HepG2 (cell line): ENCODE data around the gene NBR1. TPM values are rescaled to one million over a fixed set of nuclear protein-coding genes. Genes with fewer than 3 reads are reported as not detected.

Experiments used
- ARHGAP35 ChIP-seq: sonication (generic); formaldehyde crosslinking; IDR thresholded peaks from 2 replicates; pipeline ENCODE4 v1.9.0; 2022; ENCODE audit warnings: mild to moderate bottlenecking, inconsistent platforms, moderate library complexity, missing genetic modification reagents, borderline replicate concordance
- ARID5B ChIP-seq: IDR thresholded peaks from 2 replicates; pipeline ENCODE4 v1.4.0; 2020; ENCODE audit warnings: mild to moderate bottlenecking, missing genetic modification reagents
- ATF7 ChIP-seq, 2 experiments: fragments of 450-650 bp in 1 of 2; sonication (generic) in 1 of 2; formaldehyde crosslinking in 1 of 2; IDR thresholded peaks; 2 replicates each; pipeline versions ENCODE4 v1.4.0 to v1.6.1; 2016 to 2020; ENCODE audit warnings: antibody characterized with exemption in 1 of 2, mild to moderate bottlenecking in 1 of 2, missing genetic modification reagents in 1 of 2
- CBX1 ChIP-seq: IDR thresholded peaks from one replicate; pipeline ENCODE4 v1.6.1; 2016; ENCODE audit warnings: antibody characterized with exemption, low read depth
- NCOA2 ChIP-seq: sonication (generic); formaldehyde crosslinking; IDR thresholded peaks from 2 replicates; pipeline ENCODE4 v1.8.0; 2022; ENCODE audit warnings: inconsistent platforms
- NFKBIZ ChIP-seq: IDR thresholded peaks from 2 replicates; pipeline ENCODE4 v1.6.1; 2018; ENCODE audit warnings: missing genetic modification reagents, missing compliant biosample characterization
- NPAS2 ChIP-seq: sonication (generic); formaldehyde crosslinking; IDR thresholded peaks from 2 replicates; pipeline ENCODE4 v1.8.0; 2022; ENCODE audit warnings: mild to moderate bottlenecking, missing genetic modification reagents, borderline replicate concordance
- RERE ChIP-seq: IDR thresholded peaks from 2 replicates; pipeline ENCODE4 v1.6.1; 2016; ENCODE audit warnings: low read depth, missing genetic modification reagents, missing compliant biosample characterization
- SALL2 ChIP-seq: sonication (generic); formaldehyde crosslinking; IDR thresholded peaks from 2 replicates; pipeline ENCODE4 v1.8.1; 2023; ENCODE audit warnings: mild to moderate bottlenecking, missing genetic modification reagents, inconsistent platforms
- SMAD1 ChIP-seq: sonication (generic); formaldehyde crosslinking; IDR thresholded peaks from 2 replicates; pipeline ENCODE4 v1.4.0; 2020; ENCODE audit warnings: missing genetic modification reagents, low read depth, mild to moderate bottlenecking, borderline replicate concordance
- ZGPAT ChIP-seq: IDR thresholded peaks from 2 replicates; pipeline ENCODE4 v1.6.1; 2016; ENCODE audit warnings: mild to moderate bottlenecking
- ZNF205 ChIP-seq: IDR thresholded peaks from 2 replicates; pipeline ENCODE4 v1.6.1; 2018; ENCODE audit warnings: missing biosample characterization, missing genetic modification reagents
- ZNF24 ChIP-seq: fragments of 450-650 bp; IDR thresholded peaks from 2 replicates; pipeline ENCODE4 v1.6.1; 2017; ENCODE audit warnings: antibody characterized with exemption, mild to moderate bottlenecking
- ZNF503 ChIP-seq: sonication (generic); formaldehyde crosslinking; IDR thresholded peaks from 2 replicates; pipeline ENCODE4 v1.4.0; 2020; ENCODE audit warnings: missing genetic modification reagents
- ZNF850 ChIP-seq: sonication (generic); formaldehyde crosslinking; conservative IDR thresholded peaks from 2 replicates; pipeline ENCODE4 v1.9.0; 2021; ENCODE audit warnings: mild to moderate bottlenecking, missing genetic modification reagents
- polyA plus RNA-seq, 8 experiments: library from polyadenylated mRNA; depleted of rRNA in 3 of 8; stranded (reverse) in 7 of 8; unstranded in 1 of 8; fragments of >200 nt; fragmentation: Illumina TruSeq in 4 of 8; extraction: Trizol in 4 of 8; gene quantifications; 2 replicates each; pipeline versions ENCODE4 v1.2.1 to v1.2.3, GENCODE V29; 2011 to 2016; ENCODE audit warnings: low read depth in 4 of 8, missing spikeins in 1 of 8, mixed read lengths in 1 of 8; ENCODE audit not compliant: insufficient read depth in 1 of 8
- total RNA-seq, 5 experiments: library from RNA; depleted of rRNA; stranded (reverse); fragments of >200 nt; fragmentation: Illumina TruSeq; extraction: Trizol; gene quantifications; 2 replicates each; pipeline ENCODE4 v1.2.3, GENCODE V29; 2016; ENCODE audit warnings: low read depth in 1 of 5

Gene NBR1
- total and polyA plus RNA-seq, 2 of the 13 experiments (the other 11 are each of a cell fraction or from before 2014, with no cell fraction given): 51.7 to 121 TPM

- TF ChIP-seq CBX1 (no peak), SMAD1 (CRISPR knock-in tag) (peak; percentile 76; the same call in 1 of the 2 replicates), RERE (CRISPR knock-in tag) (peak; percentile 26; the same call in 1 of the 2 replicates), NCOA2 (peak; percentile 65), NPAS2 (CRISPR knock-in tag) (no peak), ZNF503 (peak; percentile 65), ARHGAP35 (CRISPR knock-in tag) (no peak; the same call in 1 of the 2 replicates), SALL2 (peak; percentile 85), ZNF24 (0 out of 2 replicates have a peak, but pooled peaks have one; percentile 32), ATF7 (IDR thresholded peaks at IDR 0.05) (peak; percentile 93), ATF7 (CRISPR knock-in tag; IDR thresholded peaks at IDR 0.05) (no peak), ZGPAT (CRISPR knock-in tag) (0 out of 2 replicates have a peak, but pooled peaks have one; percentile 62), NFKBIZ (CRISPR knock-in tag) (peak; percentile 38; the same call in 1 of the 2 replicates), ZNF850 (CRISPR knock-in tag) (no peak), ZNF205 (CRISPR knock-in tag) (no peak; the same call in 1 of the 2 replicates), ARID5B (CRISPR knock-in tag) (peak; percentile 71)
Observed at GRCh38 chr17:43125133-43125966, 45.7 kb upstream of the NBR1 start, which contains the start of gene BRCA1 (continued).
